Stimulated activated CD8-positive, alpha-beta memory T cell treated with anti-CD3 and anti-CD28 coated beads, Interleukin-7, amount 100 ng/mL, for 48 hours (primary cell): ENCODE data around the gene ACSL4.
"Not testable (repeated sequence)": the region's sequence is repeated elsewhere in the genome, so short reads cannot be mapped to it uniquely, and the experiment has no call there.

ENCODE experiments used
- DNase-seq, 2 donors: peaks; one replicate each; pipeline ENCODE4 v3.0.0-alpha.2; 2020; ENCODE audit warnings: low read depth in 1 of 2; ENCODE audit errors: extremely low read depth in 1 of 2

Gene ACSL4

GRCh38 chrX:109732807-109733612 is at the start of gene ACSL4:
TSS of gene ACSL4 (minus strand) at chrX:109733257. CDS start at chrX:109683363, 49,894 bp downstream.
- DNase-seq: peak; percentile 71 to 72

- DNase-seq: no peak
Observed at GRCh38 chrX:109777749-109778148, 44.7 kb upstream of the ACSL4 start.

DNA sequence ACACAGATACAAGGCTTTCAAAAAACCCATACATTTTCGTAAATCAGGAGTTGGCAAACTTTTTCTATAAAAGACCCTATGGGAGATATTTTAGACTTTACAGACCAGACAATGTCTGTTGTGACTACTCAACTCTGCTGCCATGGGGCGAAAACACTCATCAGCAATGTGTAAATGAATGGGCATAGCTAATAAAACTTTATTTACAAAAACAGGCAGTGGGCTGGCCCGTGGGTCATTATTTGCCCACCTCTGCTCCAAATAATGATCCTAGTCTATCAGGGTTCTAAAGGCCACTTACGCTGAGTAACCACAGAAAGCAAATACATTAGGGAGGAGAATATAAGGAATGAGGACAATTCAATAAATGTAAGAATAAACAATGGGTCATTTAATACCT is 43.9 kb upstream of the ACSL4 start:
- DNase-seq: no peak

GRCh38 chrX:109776432-109776831 is 43.4 kb upstream of the ACSL4 start:
- DNase-seq: no peak

DNA sequence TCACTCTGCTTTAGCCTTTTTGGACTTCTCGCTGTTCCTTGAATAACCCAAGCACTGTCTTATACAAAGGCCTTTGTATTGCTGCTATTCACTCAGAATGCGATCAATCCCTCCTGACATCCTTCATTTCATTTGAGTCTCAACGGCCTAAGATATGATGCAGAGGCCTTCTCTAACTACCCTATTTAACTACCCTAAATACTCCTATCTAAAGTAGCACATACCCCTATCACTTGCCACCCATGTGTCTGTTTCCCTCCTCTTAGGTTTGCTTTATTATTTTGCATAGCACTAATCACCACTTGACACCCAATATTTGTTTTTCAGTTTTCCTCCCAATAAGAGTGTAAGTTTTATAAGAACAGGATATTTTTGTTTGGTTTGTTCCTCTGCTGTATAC is 42.3 kb upstream of the ACSL4 start:
- DNase-seq: no peak

DNA sequence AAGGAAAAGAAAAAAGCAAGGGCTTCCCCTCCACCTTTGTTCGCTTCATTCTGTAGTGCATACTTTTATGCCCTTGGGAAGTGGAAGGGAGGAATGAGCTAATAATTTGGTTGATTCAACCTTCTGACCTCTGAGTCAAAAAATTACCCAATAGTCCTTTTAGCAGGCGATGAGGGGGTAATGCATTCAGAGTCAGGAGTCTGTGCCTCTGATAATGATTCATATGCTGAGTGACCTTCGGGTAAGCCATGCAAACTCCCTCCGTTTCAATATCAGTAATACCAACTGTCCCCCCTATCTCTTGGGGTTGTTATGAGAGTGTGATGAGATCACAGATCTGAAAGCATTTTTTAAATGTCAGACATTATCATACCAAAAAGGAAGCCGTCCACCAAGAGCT is 41.6 kb upstream of the ACSL4 start:
- no peak for DNase-seq

DNA sequence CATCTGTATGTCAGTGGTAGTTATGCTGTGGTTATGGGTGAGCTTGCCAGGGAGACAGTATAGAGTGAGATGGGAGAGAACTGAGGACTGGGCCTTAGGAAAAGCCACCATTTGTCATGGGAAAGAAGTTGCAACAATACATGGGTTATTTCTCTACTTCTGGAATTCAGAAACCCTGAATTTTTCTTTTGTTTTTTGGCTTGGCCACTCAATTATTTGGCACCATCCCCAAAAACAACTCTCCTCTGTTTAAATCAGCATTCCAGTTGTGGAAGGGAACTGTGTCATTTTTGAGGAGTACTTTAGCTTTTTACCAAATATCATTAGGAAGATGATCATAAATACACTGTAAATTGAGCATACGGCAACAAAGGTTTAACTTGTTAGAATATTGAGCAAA is 41.1 kb upstream of the ACSL4 start:
- DNase-seq: no peak

DNA sequence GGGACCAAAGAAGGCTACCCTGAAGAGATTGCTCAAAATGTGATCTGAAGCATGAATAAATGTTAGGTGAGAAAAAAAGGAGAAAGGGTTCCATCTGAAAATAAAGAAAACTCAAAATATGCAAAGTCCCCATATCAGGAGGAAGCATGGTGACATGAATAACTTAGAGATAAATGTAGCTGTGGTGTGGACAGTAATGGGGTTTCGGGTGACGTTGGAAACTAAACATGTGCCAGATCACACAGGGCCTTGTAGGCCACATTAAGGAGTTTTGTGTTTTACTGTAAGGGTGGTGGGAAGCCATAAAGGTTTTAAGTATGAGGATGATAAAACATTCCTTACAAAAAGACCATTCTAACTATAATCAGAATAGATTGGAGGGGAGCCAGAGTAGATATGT is 40.3 kb upstream of the ACSL4 start:
- DNase-seq: no peak

DNA sequence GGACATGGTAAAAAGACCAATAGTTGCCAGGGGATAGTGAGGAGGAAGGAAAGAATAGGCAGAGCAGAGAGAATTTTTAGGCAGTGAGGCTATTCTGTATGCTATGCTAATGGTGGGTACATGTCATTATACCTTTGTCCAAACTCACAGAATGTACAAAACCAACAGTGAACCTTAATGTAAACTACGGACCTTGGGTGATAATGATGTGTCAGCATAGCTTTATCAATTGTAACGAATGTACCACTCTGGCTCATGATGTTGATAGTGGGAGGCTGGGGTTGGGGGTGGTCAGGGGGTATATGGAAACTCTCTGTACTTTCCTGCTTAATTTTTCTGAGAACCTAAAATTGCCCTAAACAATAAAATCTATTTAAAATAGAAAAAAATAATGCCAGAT is 37.7 kb upstream of the ACSL4 start:
- no peak for DNase-seq

GRCh38 chrX:109760922-109761250 is 27.8 kb upstream of the ACSL4 start:
- DNase-seq: no peak

- DNase-seq: no peak
Observed at GRCh38 chrX:109760209-109760921, 27.3 kb upstream of the ACSL4 start.

DNA sequence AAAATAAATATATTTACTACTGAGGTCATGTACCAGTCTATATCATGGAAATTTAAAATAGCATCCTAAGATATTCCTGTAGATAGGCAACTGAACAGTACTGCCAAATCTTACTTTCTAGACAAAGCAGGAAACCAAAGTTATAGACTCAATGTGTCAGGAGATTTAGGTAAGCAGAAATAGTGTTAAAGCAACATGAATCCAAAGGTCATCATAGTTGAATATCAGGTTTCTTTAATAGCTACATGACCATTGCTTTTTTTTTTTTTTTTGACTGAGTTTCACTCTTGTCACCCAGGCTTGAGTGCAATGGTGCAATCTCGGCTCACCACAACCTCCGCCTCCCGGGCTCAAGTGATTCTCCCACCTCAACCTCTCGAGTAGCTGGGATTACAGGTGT is 20.2 kb upstream of the ACSL4 start:
- DNase-seq: no peak

DNA sequence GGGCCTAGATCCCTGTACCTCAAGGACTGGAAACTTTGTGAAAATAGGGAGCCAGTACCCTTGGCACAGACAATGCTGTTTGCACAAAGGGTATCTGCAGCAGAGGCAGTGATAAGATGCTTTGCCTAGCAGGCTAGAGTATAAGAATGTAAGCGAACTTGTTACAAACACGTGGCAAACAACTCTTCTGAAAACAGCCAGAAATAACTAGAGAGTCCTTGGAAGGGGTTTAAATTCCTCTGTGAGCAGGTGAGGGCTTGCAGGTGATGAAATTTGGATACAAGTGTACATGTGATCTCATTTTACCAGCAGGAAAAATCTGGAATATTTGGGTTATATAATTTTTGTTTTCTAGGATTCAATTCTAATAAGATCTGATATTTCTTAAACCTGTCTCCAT is 18.6 kb upstream of the ACSL4 start:
- DNase-seq: no peak

DNA sequence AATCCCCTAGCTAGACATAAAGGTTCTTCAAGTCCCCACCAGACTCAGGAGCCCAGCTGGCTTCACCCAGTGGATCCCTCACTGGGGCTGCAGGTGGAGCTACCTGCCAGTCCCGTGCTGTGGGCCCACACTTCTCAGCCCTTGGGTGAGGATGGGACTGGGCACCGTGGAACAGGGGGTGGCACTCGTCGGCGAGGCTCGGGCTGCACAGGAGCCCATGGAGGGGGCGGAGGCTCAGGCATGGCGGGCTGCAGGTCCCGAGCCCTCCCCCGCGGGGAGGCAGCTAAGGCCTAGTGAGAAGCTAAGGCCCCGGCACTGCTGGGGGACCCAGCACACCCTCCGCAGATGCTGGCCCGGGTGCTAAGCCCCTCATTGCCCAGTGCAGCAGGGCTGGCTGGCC is 16.1 kb upstream of the ACSL4 start:
- DNase-seq: no peak

GRCh38 chrX:109747681-109748080 is 14.6 kb upstream of the ACSL4 start:
- DNase-seq: no peak

DNA sequence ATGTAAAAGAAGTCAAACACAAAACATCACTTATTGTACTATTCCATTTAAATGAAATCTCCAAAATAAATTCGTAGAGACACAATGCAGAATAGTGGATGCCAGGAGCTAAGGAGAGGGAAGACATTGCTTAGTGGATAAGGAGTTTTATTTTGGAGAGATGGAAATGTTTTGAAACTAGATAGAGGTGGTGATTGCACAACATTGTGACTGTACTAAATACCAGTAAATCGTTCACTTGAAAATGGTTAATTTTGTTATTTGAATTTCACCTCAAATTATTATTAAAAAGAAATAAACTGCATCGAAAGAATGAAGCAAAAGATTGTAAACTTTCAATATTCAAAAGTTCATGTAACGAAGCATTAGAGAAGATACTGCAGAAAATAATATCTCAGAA is 9.7 kb upstream of the ACSL4 start:
- DNase-seq: no peak

- not testable (repeated sequence) for DNase-seq
Observed at GRCh38 chrX:109740896-109741295, 7.8 kb upstream of the ACSL4 start.

- DNase-seq: no peak
Observed at GRCh38 chrX:109740433-109740809, 7.4 kb upstream of the ACSL4 start.

DNA sequence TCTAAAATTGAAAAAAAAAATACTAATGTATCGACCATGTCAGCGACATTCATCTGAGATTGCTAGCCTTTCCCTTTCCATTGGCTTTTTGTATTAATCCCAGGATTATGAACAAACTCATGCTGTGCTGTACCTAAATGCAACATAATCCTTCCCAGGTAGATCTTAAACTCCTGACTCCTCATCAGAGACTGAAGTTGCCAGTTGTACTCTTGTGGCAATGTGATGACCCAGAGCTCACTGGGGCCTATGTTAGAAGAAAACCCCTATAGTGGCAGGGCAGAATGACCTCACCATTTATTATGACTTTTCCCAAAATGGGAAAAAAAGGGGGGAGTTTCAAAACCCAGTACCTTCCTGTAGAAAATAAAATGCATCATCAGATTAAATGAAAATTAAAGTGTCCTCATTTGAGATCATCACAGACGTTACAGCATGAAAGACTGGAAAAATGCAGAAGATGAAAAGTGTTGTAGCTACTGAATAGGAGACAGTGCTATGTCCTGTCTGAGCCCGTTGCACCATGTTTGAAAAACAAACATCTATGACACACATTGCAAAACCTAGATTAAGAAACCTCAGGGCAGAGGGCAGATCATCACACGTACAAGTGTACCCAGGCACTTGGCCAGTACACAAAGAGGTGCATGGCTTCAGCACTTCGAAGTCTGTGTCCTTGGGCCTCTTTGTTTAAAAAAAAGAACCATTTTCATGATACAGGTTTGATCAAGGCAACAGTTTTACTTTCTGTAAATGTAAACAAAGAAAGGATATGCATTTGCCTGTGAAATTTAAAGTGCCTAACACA is 6.8 kb upstream of the ACSL4 start:
- no peak for DNase-seq

DNA sequence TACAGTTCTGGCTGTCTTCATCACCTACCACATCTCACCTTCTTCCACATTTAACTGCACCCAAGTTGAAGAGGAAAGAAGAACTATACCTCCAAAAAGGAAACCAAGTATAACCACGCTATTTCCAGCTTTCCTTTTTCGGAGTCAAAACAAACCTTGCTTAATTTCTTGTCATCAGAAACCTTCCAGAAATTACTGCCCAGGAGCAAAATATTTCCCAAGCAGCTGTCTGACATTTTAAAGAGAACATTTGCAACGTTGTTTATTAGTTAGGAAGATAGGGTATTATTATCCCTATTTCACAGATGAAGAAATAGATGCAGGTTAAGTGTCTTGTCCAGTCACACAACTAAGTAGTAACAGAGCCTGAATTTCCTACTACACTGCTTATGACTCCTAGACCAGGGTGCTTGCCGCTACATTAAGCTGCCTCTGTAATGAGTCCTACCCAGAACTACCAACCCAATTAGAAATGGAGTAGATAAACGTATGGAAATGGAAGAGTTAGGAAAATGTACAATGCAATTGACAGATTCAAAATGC is 2.2 kb upstream of the ACSL4 start:
- DNase-seq: no peak

DNA sequence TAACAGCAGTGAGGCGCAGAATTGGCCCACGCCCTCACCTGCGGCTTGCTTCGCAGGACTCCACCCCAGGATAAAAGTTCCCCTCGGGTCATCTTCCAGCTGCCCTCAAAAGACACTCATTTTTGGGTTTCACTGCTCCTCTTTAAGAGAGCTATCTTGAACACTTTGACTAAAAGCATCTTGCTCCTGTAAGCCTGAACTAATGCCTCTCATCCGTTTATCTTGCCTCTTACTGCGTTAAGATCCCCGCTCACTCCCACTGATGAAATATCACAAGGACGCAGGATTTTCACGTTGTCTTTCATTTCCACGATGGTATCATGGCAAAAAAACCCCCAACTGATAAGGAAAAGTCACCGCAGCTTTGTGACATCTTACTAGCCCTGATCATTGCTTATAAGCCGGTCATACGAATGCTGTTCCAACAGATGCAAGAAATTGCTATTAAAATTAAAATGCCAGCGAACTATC is 591 bp upstream of the ACSL4 start:
- DNase-seq: no peak
